CD4-positive, alpha-beta T cell treated with Interferon alpha-2 for 1 hour (primary cell): ENCODE measurements around the gene GIPC2.

Experiments used
- DNase-seq, 2 donors: peaks; one replicate each; pipeline ENCODE4 v3.0.0-alpha.2; 2020 to 2022

GIPC2 gene

GRCh38 chr1:78153092-78153736 lies 107.4 kb downstream of the GIPC2 start:
- DNase-seq = no peak

GRCh38 chr1:78155121-78155520 lies 109.4 kb downstream of the GIPC2 start:
- no peak for DNase-seq

GRCh38 chr1:78156805-78157521 lies 111.2 kb downstream of the GIPC2 start:
- DNase-seq = no peak

- no peak for DNase-seq
Measured at GRCh38 chr1:78165816-78166215, 120.0 kb downstream of the GIPC2 start.

- DNase-seq = no peak
Measured at GRCh38 chr1:78168306-78168705, 122.5 kb downstream of the GIPC2 start.

GRCh38 chr1:78170859-78171258 lies 125.1 kb downstream of the GIPC2 start:
- DNase-seq = no peak

GRCh38 chr1:78171736-78172590 lies 126.2 kb downstream of the GIPC2 start:
- DNase-seq = no peak

- no peak for DNase-seq
Measured at GRCh38 chr1:78176448-78176847, 130.7 kb downstream of the GIPC2 start.

GRCh38 chr1:78177708-78178270 lies 132.0 kb downstream of the GIPC2 start:
- no peak for DNase-seq

- no peak for DNase-seq
Measured at GRCh38 chr1:78178816-78179215, 133.1 kb downstream of the GIPC2 start.

GRCh38 chr1:78184460-78185072 lies 138.8 kb downstream of the GIPC2 start:
- DNase-seq = no peak
